K562 (cell line): ENCODE results near the gene THYN1. TPM values are rescaled to one million over a fixed set of nuclear protein-coding genes. Genes with fewer than 3 reads are reported as not detected.

ENCODE experiments used
- ATAC-seq: fragments of 200-7000 bp; cut with Tn5 transposase; 3 replicates; pipeline ENCODE4 v1.9.1; 2020; ENCODE audit warnings: moderate library complexity
- BruUV-seq: library from RNA; stranded (reverse); fragments of 400-500 nt; replicated peaks from 2 replicates; lab custom pipeline; 2021; lab: Mats Ljungman, UMichigan
- CTCF ChIA-PET: fragments of 300-600 bp; formaldehyde crosslinking; extraction: SDS; loops from one replicate; lab custom pipeline; 2021; ENCODE audit warnings: low intra/inter-chr PET ratio; lab: Yijun Ruan, JAX
- POLR2A ChIA-PET: fragments of 300-600, 350-650 bp; sonication (Branson Sonifier 250); formaldehyde crosslinking; extraction: SDS; loops from one replicate; lab custom pipeline; 2021; ENCODE audit warnings: antibody characterized with exemption, inconsistent platforms; lab: Yijun Ruan, JAX
- DNase-seq, 4 experiments: peaks; one replicate each; pipeline versions ENCODE4 v3.0.0 to v3.0.0-alpha.2; 2011 to 2018; ENCODE audit warnings: low spot score in 3 of 4, mixed read lengths in 3 of 4; ENCODE audit errors: extremely low read depth in 1 of 4
- FAIRE-seq: peaks from 2 replicates; lab custom pipeline; 2011; peaks lifted over from hg19 to GRCh38; lab: Jason Lieb, UNC
- H2AFZ ChIP-seq: 2 replicates; pipeline ENCODE4 v1.6.0; 2011; ENCODE audit warnings: low read depth, low read length, control low read depth, inconsistent platforms
- H3K27ac ChIP-seq: fragments of 200-600 bp; 3 replicates; pipeline ENCODE4 v1.8.0; 2011; ENCODE audit warnings: low read depth, mild to moderate bottlenecking, control low read depth, inconsistent platforms, low read length, moderate library complexity, mixed read lengths; ENCODE audit errors: extremely low read depth
- H3K27me3 ChIP-seq, 2 experiments: fragments of 300-600 bp in 1 of 2; 2 replicates in 1 of 2; 3 replicates in 1 of 2; pipeline versions ENCODE4 v1.6.0 to v1.8.0; 2011; ENCODE audit warnings: inconsistent platforms in 2 of 2, low read length in 2 of 2, mild to moderate bottlenecking in 1 of 2, mixed read lengths in 1 of 2, moderate library complexity in 1 of 2; ENCODE audit not compliant: control insufficient read depth in 2 of 2, insufficient read depth in 2 of 2
- H3K36me3 ChIP-seq: fragments of 300-600 bp; 3 replicates; pipeline ENCODE4 v1.8.0; 2011; ENCODE audit warnings: mild to moderate bottlenecking, low read length, inconsistent platforms; ENCODE audit not compliant: control insufficient read depth, insufficient read depth
- H3K4me1 ChIP-seq, 2 experiments: fragments of 200-600 bp in 1 of 2; replicated peaks in 1 of 2; 2 replicates in 1 of 2; 3 replicates in 1 of 2; pipeline versions ENCODE4 v1.5.1 to v1.8.0; 2011; ENCODE audit warnings: inconsistent platforms in 2 of 2, low read length in 2 of 2, mild to moderate bottlenecking in 1 of 2, mixed read lengths in 1 of 2, moderate library complexity in 1 of 2; ENCODE audit not compliant: control insufficient read depth in 2 of 2, insufficient read depth in 2 of 2
- H3K4me2 ChIP-seq: 2 replicates; pipeline ENCODE4 v1.6.1; 2011; ENCODE audit warnings: low read length, control low read depth, inconsistent platforms, mixed read lengths; ENCODE audit not compliant: insufficient read depth
- H3K4me3 ChIP-seq: fragments of 200-600 bp; sonication (generic), shearing (Covaris generic); 2 replicates; pipeline ENCODE4 v1.5.1; 2016; ENCODE audit warnings: control low read depth, inconsistent platforms
- H3K79me2 ChIP-seq: fragments of 200-600 bp; 3 replicates; pipeline ENCODE4 v1.8.0; 2011; ENCODE audit warnings: low read length, inconsistent platforms; ENCODE audit not compliant: control insufficient read depth, insufficient read depth
- H3K9ac ChIP-seq, 2 experiments: 2 replicates each; pipeline versions ENCODE4 v1.6.0 to v1.6.1; 2011; ENCODE audit warnings: low read depth in 2 of 2, low read length in 2 of 2, control low read depth in 1 of 2, inconsistent platforms in 1 of 2, mild to moderate bottlenecking in 1 of 2, mixed read lengths in 1 of 2; ENCODE audit not compliant: insufficient read depth in 1 of 2
- H3K9me1 ChIP-seq: one replicate; pipeline ENCODE4 v1.6.0; 2011; ENCODE audit warnings: inconsistent platforms, mild to moderate bottlenecking, low read length, moderate library complexity; ENCODE audit not compliant: control insufficient read depth, insufficient read depth
- H3K9me3 ChIP-seq: replicated peaks from 2 replicates; pipeline ENCODE4 v1.5.1; 2011; ENCODE audit warnings: low read depth, low read length, inconsistent platforms; ENCODE audit not compliant: control insufficient read depth, insufficient read depth
- H4K20me1 ChIP-seq: replicated peaks from 2 replicates; pipeline ENCODE4 v1.6.1; 2011; ENCODE audit warnings: low read length, inconsistent platforms, mixed read lengths; ENCODE audit not compliant: control insufficient read depth, insufficient read depth
- BCOR ChIP-seq: fragments of 450-650 bp; IDR thresholded peaks from 2 replicates; pipeline ENCODE4 v1.6.1; 2016
- HIVEP1 ChIP-seq: fragments of 250-450 bp; sonication (Bioruptor Pico); IDR thresholded peaks from 2 replicates; pipeline ENCODE4 v1.4.0; 2020; ENCODE audit warnings: mild to moderate bottlenecking
- KHSRP ChIP-seq: fragments of 450-650 bp; IDR thresholded peaks from 2 replicates; pipeline ENCODE4 v1.6.1; 2017
- PBX2 ChIP-seq, 2 experiments: IDR thresholded peaks in 1 of 2; conservative IDR thresholded peaks in 1 of 2; 2 replicates each; pipeline ENCODE4 v1.6.1; 2016; ENCODE audit warnings: low read depth in 2 of 2, mild to moderate bottlenecking in 1 of 2, missing compliant biosample characterization in 1 of 2, missing genetic modification characterization in 1 of 2, moderate library complexity in 1 of 2
- SNRNP70 ChIP-seq: fragments of 200-400 bp; formaldehyde crosslinking; optimal IDR thresholded peaks from 2 replicates; pipeline ENCODE3; 2017; ENCODE audit warnings: low read depth, low read length
- ZC3H4 ChIP-seq: sonication (generic); formaldehyde crosslinking; IDR thresholded peaks from 2 replicates; pipeline ENCODE4 v1.9.0; 2021; ENCODE audit warnings: missing genetic modification reagents, borderline replicate concordance
- ZFP91 ChIP-seq: sonication (generic); formaldehyde crosslinking; IDR thresholded peaks from 2 replicates; pipeline ENCODE4 v1.8.0; 2022; ENCODE audit warnings: mild to moderate bottlenecking, missing genetic modification reagents
- ZNF232 ChIP-seq: sonication (generic); formaldehyde crosslinking; IDR thresholded peaks from 2 replicates; pipeline ENCODE4 v1.8.0; 2022; ENCODE audit warnings: mild to moderate bottlenecking, missing genetic modification reagents
- ZNF512 ChIP-seq: IDR thresholded peaks from 2 replicates; pipeline ENCODE4 v1.6.1; 2016; ENCODE audit warnings: missing genetic modification characterization, missing compliant biosample characterization
- WGBS: fragments of 100-300 bp; shearing (Covaris generic); methylation state at CpG from one replicate; pipeline ENCODE4 v1.1.6; 2016; ENCODE audit warnings: low coverage, mixed read lengths; ENCODE audit not compliant: insufficient coverage; ENCODE audit errors: missing lambda C conversion rate; 5-methylcytosine and 5-hydroxymethylcytosine counted together
- in situ Hi-C: fragments of 300-500 bp; cut with MboI; formaldehyde crosslinking; loops from 4 replicates; pipeline ENCODE4 v1.15.0; 2018; ENCODE audit warnings: inconsistent platforms, mixed read lengths
- intact Hi-C: fragments of 100-400 bp; cut with micrococcal nuclease; formaldehyde crosslinking; loops from 2 replicates; pipeline ENCODE4 v1.14.2; 2022
- polyA plus RNA-seq, 8 experiments: library from polyadenylated mRNA; depleted of rRNA in 4 of 8; stranded (reverse) in 5 of 8; unstranded in 3 of 8; fragments of >200 nt; fragmentation: Nextera tagmentation in 2 of 8; fragmentation: Illumina TruSeq in 1 of 8; extraction: Ambion mirVana in 2 of 8; extraction: Trizol in 1 of 8; gene quantifications; 2 replicates each; pipeline versions ENCODE4 v1.2.1 to v1.2.3, GENCODE V29; 2011 to 2014; ENCODE audit warnings: inconsistent platforms in 1 of 8, missing spikeins in 1 of 8
- total RNA-seq, 7 experiments: library from RNA; depleted of rRNA in 6 of 7; stranded (reverse); fragments of >200 nt in 6 of 7; fragmentation: Illumina TruSeq in 2 of 7; extraction: Trizol in 2 of 7; gene quantifications; 2 replicates each; pipeline versions ENCODE4 v1.2.1 to v1.2.3, GENCODE V29; 2011 to 2021; ENCODE audit warnings: low replicate concordance in 1 of 7
- TF ChIP-seq, protein P1 (sequence below): sonication (generic); formaldehyde crosslinking; IDR thresholded peaks from 2 replicates; pipeline ENCODE4 v1.8.0; 2022; ENCODE audit warnings: mild to moderate bottlenecking, missing genetic modification reagents
- TF ChIP-seq, protein P2 (sequence below): fragments of 250-450 bp; sonication (Bioruptor Pico); IDR thresholded peaks from 2 replicates; pipeline ENCODE4 v1.8.0; 2021; ENCODE audit warnings: borderline replicate concordance, mild to moderate bottlenecking, moderate library complexity; ENCODE audit not compliant: poor library complexity, severe bottlenecking

The THYN1 gene
- total and polyA plus RNA-seq, 9 of the 15 experiments (the other 6 are each of a cell fraction or from before 2014, with no cell fraction given), result 54.9 to 279 (median 104) TPM

GRCh38 chr11:134246678-134247077 lies 6.5 kb downstream of the THYN1 start:
- POLR2A ChIA-PET, result no interaction called here
- no peaks in the 10 kb centered on the region for H3K9me1 ChIP-seq
- H3K79me2 ChIP-seq, result peaks cover under 1% of the 10 kb centered on the region; the same call in 1 of the 3 replicates
- no peak overlapping the region for H3K4me2 ChIP-seq
- CTCF ChIA-PET, result no interaction called here
- intact Hi-C loops, result no loop called here
- no peak overlapping the region for H3K9ac ChIP-seq
- no peaks in the 10 kb centered on the region for H3K27me3 ChIP-seq
- BruUV-seq, result no TSS peak
- no peak overlapping the region for H3K27ac ChIP-seq
- H3K4me3 ChIP-seq, result no peak overlapping the region
- ATAC-seq (no peak), FAIRE-seq (no peak), DNase-seq (no peak)
- no peaks in the 10 kb centered on the region for H4K20me1 ChIP-seq
- peaks cover 0 to 9% of the 10 kb centered on the region in 2 experiments; a peak in 1 of 5 replicates for H3K4me1 ChIP-seq
- no peaks in the 10 kb centered on the region for H3K9me3 ChIP-seq
- in situ Hi-C loops, result no loop called here
- H3K36me3 ChIP-seq, result peaks cover 94% of the 10 kb centered on the region
- no peak overlapping the region for H2AFZ ChIP-seq
- WGBS, result 84% methylated on average over 4 of the region's 4 CpGs
- TF ChIP-seq PBX2 (CRISPR knock-in tag; IDR thresholded peaks at IDR 0.05; ENCODE audit: low read depth), result no peak
- no peak for TF ChIP-seq PBX2 (tag; conservative IDR thresholded peaks at IDR 0.05; ENCODE audit: low read depth)
- no peak for TF ChIP-seq SNRNP70
- no peak for TF ChIP-seq ZC3H4
- TF ChIP-seq ZNF512, result no peak
- TF ChIP-seq KHSRP, result no peak
- TF ChIP-seq ZNF232 (CRISPR knock-in tag), result no peak
- TF ChIP-seq, protein P1, sequence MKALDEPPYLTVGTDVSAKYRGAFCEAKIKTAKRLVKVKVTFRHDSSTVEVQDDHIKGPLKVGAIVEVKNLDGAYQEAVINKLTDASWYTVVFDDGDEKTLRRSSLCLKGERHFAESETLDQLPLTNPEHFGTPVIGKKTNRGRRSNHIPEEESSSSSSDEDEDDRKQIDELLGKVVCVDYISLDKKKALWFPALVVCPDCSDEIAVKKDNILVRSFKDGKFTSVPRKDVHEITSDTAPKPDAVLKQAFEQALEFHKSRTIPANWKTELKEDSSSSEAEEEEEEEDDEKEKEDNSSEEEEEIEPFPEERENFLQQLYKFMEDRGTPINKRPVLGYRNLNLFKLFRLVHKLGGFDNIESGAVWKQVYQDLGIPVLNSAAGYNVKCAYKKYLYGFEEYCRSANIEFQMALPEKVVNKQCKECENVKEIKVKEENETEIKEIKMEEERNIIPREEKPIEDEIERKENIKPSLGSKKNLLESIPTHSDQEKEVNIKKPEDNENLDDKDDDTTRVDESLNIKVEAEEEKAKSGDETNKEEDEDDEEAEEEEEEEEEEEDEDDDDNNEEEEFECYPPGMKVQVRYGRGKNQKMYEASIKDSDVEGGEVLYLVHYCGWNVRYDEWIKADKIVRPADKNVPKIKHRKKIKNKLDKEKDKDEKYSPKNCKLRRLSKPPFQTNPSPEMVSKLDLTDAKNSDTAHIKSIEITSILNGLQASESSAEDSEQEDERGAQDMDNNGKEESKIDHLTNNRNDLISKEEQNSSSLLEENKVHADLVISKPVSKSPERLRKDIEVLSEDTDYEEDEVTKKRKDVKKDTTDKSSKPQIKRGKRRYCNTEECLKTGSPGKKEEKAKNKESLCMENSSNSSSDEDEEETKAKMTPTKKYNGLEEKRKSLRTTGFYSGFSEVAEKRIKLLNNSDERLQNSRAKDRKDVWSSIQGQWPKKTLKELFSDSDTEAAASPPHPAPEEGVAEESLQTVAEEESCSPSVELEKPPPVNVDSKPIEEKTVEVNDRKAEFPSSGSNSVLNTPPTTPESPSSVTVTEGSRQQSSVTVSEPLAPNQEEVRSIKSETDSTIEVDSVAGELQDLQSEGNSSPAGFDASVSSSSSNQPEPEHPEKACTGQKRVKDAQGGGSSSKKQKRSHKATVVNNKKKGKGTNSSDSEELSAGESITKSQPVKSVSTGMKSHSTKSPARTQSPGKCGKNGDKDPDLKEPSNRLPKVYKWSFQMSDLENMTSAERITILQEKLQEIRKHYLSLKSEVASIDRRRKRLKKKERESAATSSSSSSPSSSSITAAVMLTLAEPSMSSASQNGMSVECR (CRISPR knock-in tag), result no peak
- no peak for TF ChIP-seq BCOR
- TF ChIP-seq, protein P2, sequence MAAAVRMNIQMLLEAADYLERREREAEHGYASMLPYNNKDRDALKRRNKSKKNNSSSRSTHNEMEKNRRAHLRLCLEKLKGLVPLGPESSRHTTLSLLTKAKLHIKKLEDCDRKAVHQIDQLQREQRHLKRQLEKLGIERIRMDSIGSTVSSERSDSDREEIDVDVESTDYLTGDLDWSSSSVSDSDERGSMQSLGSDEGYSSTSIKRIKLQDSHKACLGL (CRISPR knock-in tag), result no peak
- TF ChIP-seq HIVEP1 (CRISPR knock-in tag), result no peak
- no peak for TF ChIP-seq ZFP91 (CRISPR knock-in tag)
